Fibroblast of skin of left quadriceps (primary cell): ENCODE measurements around the gene OTUD4.
"Not testable (repeated sequence)": the region's sequence is repeated elsewhere in the genome, so short reads cannot be mapped to it uniquely, and the experiment has no call there.

ENCODE experiments used
- DNase-seq, 2 experiments: peaks; one replicate each; pipeline ENCODE4 v3.0.0-alpha.2; 2013; ENCODE audit warnings: low read depth in 2 of 2

Gene OTUD4

GRCh38 chr4:145180298-145181090 is at the start of gene OTUD4:
TSS of gene OTUD4 (minus strand) at chr4:145180589. CDS start at chr4:145179973, 616 bp downstream.
- DNase-seq, result peak; percentile 89 to 90

- DNase-seq, result not testable (repeated sequence)
These were observed 42.8 kb upstream of the OTUD4 start for GRCh38 chr4:145223228-145223627.

- DNase-seq, result not testable (repeated sequence)
These were observed 41.1 kb upstream of the OTUD4 start for GRCh38 chr4:145221529-145221928.

- DNase-seq, result no peak
These were observed 38.7 kb upstream of the OTUD4 start for GRCh38 chr4:145219090-145219489.

GRCh38 chr4:145218251-145218650 is 37.9 kb upstream of the OTUD4 start:
- no peak for DNase-seq

- no peak for DNase-seq
These were observed 37.0 kb upstream of the OTUD4 start for GRCh38 chr4:145217349-145217748.

GRCh38 chr4:145216535-145216934 is 36.1 kb upstream of the OTUD4 start:
- peak in 1 of 2 experiments; percentile 23 for DNase-seq

- no peak for DNase-seq
These were observed 32.9 kb upstream of the OTUD4 start for GRCh38 chr4:145213245-145213644.

- no peak for DNase-seq
These were observed 27.5 kb upstream of the OTUD4 start for GRCh38 chr4:145207934-145208333.

- DNase-seq, result no peak
These were observed 23.0 kb upstream of the OTUD4 start for GRCh38 chr4:145203410-145203809.

GRCh38 chr4:145200366-145200765 is 20.0 kb upstream of the OTUD4 start:
- DNase-seq, result no peak

- DNase-seq, result no peak
These were observed 18.8 kb upstream of the OTUD4 start for GRCh38 chr4:145199051-145199716.

GRCh38 chr4:145196747-145197146 is 16.4 kb upstream of the OTUD4 start:
- DNase-seq, result no peak

GRCh38 chr4:145195167-145195952 is 15.0 kb upstream of the OTUD4 start:
- DNase-seq, result no peak

- no peak for DNase-seq
These were observed 9.6 kb upstream of the OTUD4 start for GRCh38 chr4:145189981-145190380.

GRCh38 chr4:145186729-145187128 is 6.3 kb upstream of the OTUD4 start:
- DNase-seq, result no peak

GRCh38 chr4:145183581-145183980 is 3.2 kb upstream of the OTUD4 start:
- DNase-seq, result no peak

- DNase-seq, result no peak
These were observed 2.6 kb upstream of the OTUD4 start for GRCh38 chr4:145183023-145183422.

GRCh38 chr4:145182222-145182621 is 1.8 kb upstream of the OTUD4 start:
- no peak for DNase-seq

- no peak for DNase-seq
These were observed 707 bp upstream of the OTUD4 start for GRCh38 chr4:145181091-145181501.

- not testable (repeated sequence) for DNase-seq
These were observed 510 bp downstream of the OTUD4 start for GRCh38 chr4:145179861-145180297.

- DNase-seq, result no peak
These were observed 1.0 kb downstream of the OTUD4 start for GRCh38 chr4:145179281-145179860.
